Transverse colon (tissue), 3 donors: ENCODE results near the gene PAK2.

Experiments
- POLR2A ChIP-seq: fragments of 450-650 bp; IDR thresholded peaks from one replicate; pipeline ENCODE4 v1.6.1; 2016; ENCODE audit warnings: antibody characterized with exemption, mild to moderate bottlenecking, moderate library complexity
- POLR2AphosphoS5 ChIP-seq, 3 donors: sonication (generic); formaldehyde crosslinking; IDR thresholded peaks; one replicate each; pipeline ENCODE4 v1.6.1; 2016; ENCODE audit warnings: antibody characterized with exemption in 3 of 3

DNA sequence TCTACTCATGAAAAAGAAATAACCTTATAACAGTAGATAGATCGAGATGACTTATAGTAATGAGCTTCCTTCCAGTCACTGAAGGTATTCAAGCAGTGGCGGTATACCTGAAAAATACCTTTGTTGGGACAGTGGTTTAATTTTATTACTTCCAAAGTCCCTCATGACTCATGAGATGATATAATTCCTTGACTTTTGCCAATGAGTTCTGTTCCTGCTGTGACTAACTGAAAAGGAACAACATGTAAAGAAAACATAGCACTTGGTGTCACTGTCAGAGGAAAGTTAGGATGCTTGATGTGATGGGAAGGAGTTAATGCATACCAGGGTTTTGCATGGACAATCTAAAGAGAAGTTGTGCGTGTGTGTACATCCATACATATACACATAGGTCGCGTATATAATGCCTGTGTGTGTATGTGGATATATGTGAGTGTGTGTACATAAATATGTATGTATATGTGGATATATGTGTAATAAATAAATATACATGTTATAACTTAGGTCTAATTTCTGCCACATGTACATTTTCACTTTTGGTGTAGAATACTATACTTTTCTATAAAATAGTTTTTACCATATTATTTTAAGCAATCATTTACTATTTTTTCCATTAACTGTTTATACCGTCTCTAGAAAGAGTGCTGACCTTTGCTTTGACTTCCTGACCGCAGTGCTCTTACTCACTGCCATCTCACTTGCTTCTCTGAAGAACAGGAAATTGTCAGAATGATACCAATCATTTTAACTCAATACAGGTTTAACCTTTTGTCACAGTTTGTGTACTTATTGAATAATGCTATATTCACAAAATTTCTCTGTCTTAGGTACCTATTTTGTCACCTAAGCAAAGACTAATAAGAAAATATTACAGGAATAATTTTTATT, 12.6 kb upstream of the PAK2 start:
- TF ChIP-seq POLR2A: no peak
- TF ChIP-seq POLR2AphosphoS5 (IDR thresholded peaks at IDR 0.05): peak in 1 of 3 donors; percentile 58
